GM19351 (cell line): ENCODE results near the gene IGIP.

Experiments
- ATAC-seq: cut with Tn5 transposase; IDR thresholded peaks from one replicate; pipeline ENCODE4 v1.9.1; 2021; ENCODE audit warnings: mild to moderate bottlenecking, moderate library complexity; ENCODE audit not compliant: unreplicated experiment

Gene IGIP

DNA sequence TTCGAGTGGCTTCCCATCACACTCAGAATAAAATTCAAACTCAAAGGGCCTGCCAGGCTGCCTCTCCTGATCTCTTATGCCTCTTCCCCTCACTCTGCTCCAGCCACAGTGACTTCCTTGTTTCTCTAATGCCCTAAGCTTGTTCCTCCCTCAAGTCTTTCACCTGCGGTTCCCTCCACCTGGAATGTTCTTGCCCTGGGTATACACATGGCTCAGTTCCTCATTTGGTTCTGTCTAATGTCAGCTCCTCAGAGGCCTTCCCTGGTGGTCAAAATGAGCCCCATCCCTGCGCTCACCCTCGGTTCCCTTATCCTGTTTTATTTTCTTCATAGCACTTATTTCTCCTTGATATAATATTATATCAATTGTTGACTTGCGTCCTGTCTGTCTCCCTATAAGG, 36.5 kb downstream of the IGIP start:
- no peak for ATAC-seq

DNA sequence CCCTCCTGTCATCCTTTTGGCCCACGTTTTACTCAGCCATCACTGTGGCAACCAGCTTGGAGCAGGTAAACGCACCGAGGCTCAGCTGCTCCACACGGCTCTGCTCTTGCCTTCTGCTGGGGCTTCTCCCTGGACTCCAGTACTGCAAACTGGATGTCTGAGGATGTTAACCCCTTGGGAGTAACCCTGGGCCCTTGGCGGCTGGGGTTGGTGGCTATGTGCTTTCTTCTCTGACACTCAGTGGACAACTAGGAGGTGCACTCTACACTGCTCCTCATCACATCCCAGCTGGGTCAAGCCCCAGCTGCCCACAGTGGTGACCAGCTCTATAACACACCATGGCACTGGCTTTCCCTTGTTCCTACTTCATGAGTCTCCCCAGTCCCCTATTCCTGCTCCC, 37.0 kb downstream of the IGIP start:
- ATAC-seq: no peak

DNA sequence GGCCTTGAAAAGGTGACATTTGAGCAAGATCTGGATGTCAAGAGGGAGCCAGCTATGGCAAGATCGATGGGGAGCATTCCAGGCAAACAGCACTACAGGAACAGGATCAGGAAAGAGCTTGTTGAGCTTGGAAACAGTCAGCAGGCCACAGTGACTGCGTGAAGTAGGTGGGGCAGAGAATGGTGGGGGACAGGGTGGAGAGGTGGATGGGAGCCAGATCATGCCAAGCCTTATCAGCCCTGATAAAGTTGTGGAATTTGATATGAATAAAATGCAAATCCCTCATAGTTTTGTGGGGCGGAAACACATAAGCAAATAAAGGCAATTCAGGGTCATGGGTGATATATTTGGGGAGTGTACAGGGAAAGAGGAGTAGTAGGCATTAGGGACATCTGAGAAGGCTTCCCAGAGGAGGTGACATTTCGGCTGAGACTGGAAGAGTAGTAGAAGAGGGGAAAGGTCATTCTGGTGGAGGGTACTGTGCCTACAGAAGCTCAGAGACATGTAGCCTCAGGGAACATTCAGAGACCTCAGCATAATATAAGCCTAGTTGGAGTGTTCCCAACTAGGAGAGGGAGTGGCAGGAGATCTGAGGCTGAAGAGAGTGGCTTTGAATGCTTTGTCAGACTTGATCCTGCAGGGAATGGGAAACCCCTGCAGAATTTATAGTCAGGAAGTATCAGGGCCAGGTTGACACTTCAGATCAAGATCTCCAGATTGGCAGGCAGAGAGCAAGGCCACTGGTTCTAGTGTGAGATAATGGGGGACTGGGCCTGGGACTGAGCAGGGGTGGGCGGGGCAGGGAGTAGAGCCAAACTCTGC, 39.6 kb downstream of the IGIP start:
- ATAC-seq: no peak

DNA sequence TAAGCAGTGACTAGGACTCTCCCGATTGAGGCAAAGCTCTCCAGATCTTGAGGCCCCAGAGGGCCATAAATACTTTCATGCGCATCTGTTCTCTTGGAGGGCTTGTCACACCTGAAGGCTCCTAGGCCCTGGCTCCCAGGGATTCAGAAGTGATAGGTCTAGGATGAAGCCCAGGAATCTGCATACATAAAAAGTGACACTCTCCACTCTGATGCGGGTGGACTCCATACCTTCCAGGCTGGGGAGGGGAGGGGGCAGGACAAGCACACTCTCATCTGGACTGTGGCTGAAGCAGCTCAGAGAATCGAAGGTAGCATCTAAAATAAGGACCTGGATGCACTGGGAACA, 40.2 kb downstream of the IGIP start:
- ATAC-seq: no peak

DNA sequence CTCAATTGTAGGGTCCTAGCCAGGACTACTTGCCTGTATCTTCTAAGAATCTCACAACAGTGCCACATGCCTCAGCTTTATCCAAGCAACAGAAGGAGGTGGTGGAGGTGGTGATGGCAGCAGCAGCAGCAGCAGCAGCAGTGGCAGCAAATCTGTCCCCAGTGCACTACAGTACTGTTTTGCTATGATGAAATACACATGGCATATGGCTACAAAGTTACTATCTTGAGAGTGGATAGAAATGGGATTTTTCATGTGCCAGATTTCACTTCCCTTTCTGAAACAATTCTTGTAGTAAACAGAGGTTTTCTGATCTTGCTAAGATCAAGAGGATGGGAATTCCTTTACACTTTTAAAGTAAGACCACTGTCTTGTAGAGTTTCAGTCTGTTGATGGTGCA, 41.2 kb downstream of the IGIP start:
- ATAC-seq: no peak

DNA sequence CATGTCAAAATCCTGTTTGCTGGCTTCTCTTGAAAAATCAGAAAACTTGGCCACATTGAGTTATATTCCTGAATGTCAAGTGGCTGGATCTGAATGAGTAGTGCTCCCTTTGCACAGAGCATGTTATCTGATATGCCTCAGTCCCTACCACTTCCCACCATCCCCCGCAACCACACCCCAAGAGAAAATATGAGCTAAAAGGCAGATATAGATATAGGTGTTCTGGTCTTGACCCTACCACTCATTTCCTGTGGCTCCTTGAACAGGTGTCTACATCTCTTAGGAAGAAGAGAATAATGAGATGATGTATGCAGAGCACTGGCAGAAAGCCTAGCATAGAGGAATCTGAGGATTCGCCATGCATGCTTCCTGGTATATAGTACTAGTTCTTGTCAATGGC, 42.6 kb downstream of the IGIP start:
- ATAC-seq: no peak

DNA sequence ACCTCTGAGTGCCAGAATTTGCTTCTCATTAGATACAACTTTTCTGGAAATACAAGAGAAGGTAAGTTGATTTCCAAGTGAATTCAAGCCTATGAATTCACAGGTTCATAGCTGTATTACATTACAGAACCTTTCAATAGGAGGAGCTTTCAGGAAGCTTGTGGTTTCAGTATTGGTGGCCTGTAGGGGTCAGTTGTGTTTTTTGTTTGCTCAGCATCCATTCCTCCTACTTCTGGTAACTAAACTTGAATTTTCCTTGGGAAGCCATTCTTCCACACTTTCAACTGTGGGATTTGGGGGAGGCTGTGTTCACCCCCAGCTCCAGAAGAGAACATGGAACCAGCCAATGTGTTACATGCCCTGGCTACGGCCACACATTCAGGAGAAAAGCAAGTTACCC, 43.7 kb downstream of the IGIP start:
- no peak for ATAC-seq

DNA sequence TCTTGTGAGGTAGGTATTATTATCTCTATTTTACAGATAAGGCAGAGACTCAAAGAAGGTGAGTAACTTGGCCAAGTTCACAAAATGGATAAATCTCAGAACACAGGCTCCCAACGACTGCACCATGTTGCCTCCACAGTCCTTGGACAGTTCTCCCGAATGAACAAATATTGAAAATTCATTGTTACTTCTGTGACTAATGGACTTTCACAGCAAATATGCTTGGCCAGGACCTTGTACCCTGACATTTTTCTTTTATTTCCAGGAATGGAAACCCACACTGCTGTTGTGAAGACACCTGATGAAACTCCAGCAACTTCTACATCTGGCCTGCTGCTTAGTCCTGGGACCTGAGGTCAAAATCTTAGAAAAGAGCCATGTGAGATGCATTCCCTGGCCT, 46.7 kb downstream of the IGIP start:
- ATAC-seq: no peak

DNA sequence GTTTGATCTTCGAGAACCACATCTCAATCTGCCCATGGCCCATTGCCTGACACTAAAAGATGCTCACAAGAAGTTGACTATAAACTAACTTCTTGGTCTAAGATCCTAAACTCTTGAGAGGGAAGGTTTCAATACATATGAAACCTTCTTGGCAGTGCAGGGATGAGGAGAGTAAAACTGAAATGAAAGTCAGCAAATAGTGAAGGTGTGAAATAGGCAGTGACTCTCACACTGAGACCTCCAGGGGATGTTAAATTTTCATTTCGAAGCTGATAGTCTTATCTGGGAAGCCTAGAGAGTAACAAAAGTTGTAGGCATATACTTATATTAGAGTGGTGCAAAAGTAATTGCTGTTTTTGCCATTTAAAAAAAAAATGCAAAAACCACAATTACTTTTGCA, 48.3 kb downstream of the IGIP start:
- no peak for ATAC-seq

DNA sequence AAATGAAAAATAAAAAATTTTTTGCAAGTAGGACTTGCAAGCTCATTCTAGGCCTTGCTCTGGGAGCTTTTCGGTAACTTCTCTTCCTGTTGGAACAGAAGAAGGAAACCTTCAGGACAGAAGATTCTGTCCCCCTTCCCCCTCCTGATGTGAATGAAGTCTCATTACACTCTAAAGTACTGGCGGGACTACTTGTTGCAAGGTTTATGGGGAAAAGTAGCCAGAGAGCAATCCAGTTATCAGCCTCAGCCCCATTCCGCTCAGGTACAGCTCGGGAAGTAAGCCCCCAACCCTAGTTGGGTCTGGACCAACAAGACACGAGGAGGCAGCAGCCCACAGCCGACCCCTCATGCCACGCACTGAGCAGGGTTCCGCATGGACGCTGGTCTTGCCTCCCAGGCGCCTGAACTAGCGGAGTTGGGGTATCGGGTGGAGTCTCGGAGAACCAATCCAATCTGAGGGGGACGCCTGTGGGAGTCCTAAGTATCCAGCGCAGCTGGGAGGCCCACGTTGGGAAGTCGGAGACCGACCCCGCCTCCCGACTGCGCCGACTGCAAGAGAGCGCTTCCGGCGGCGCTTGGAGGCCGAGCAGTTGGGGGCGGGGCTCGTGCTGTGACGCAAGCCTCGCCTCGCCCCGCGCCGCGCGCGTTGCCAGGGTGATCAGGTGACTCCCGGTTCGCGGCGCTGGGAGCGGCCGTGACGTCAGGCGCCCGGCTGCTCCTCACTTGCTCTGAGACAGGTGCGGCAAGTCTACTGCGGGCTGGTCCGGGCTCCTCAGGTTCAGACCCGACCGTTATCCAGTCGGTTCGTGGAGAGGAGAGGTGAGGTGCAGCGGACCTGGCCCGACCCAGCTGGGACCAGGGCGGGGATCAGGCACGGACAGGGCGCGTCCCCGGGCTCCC, 49.0 kb downstream of the IGIP start, which contains the start of gene CYSTM1:
TSS of gene CYSTM1 (plus strand) at position 724 of the 902 bp plus-strand sequence. CDS start 19,278 bp downstream, outside the sequence.
- ATAC-seq: peak; percentile 93

DNA sequence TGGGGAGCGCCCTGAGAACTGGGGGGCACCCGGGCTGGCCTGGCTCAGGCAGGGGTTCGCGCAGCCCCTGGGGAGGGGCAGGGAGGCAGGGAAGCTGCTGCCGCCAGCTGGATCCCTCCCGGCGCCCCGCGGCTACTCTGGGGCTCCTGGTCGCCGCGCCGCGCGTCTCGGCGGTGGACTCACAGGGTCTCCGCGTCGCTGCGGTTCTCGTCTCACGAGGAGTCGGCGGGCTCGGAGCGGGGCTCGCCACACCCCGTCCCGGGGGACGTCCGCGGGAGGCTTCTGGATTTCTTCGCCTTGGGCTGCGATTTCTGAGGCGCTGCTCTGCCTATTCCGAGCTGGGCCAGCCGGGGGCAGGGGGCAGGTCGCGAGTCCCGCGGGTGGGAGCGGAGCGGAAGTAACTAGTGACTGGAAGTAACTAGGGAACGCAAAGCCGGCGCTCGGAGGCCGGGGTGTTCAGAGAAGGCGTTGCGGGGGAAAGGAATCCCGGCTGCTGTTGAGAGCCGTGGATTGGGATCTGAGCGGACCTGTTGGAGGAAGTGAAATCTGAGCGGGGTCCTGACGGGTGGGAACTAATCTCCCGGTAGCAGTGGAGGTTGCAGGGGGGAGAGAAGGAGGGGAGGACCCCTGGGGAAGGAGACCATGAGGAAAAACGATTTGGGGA, 49.8 kb downstream of the IGIP start:
- ATAC-seq: peak; percentile 45

DNA sequence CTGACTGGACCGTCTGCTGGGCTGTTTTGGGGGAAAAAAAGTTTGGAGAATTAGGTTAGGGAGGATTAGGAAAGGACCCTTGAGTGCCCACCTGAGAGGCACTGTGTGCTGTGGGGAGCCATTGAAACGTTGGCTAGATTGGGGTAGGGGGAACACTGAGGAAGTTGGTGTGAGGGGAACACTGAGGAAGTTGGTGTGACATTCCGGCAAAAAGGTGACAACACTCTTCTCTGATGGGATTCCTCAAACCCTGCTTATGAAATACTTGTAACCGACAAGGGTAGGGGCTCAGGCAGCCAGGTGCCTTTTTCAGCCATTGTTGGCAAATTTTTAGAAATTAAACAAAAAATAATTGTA, 50.3 kb downstream of the IGIP start:
- no peak for ATAC-seq

DNA sequence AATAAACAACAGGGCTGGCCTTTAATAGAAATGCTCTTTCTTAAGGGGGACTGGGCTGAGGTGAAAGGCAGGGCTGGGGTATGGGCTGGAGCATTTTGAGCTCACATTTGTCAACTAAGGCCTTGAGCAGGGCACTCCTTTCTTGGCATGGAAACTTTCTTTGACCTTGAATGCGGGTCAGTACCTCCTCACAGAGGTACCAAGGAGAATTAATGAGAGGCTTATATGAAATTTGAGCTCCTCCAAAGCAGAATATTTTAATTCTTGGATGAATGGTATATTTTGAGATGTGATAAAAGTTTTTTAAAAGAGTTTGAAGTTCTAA, 52.3 kb downstream of the IGIP start:
- no peak for ATAC-seq

DNA sequence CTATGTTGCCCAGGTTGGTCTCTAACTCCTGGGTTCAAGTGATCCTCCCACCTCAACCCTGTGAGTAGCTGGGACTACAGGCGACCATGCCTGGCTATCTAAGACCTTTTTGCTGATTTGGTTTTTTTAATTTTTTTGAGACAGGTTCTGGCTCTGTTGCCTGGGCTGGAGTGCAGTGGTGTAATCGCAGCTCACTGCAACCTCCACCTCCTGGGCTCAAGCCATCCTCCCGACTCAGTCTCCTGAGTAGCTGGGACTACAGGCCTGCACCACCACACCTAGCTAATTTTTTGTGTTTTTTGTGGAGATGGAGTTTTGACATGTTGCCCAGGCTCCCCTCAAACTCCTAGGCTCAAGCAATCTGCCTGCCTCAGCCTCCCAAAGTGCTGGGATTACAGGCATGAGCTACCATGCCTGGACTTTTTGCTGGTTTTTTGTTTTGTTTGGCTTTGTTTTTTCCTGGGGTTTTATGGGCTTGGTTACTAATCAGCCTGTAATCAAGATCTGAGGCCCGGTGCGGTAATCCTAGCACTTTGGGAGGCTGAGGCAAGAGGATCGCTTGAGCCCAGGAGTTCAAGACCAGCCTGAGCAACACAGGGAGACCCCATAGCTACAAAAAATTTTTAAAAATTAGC, 52.9 kb downstream of the IGIP start:
- no peak for ATAC-seq
